HEK293 (cell line): ENCODE measurements around the gene BMAL1.

Source experiments
- CTCF ChIA-PET: fragments of 350-600 bp; formaldehyde crosslinking; extraction: SDS; loops from one replicate; lab custom pipeline; 2021; ENCODE audit warnings: antibody characterized with exemption; lab: Yijun Ruan, JAX
- POLR2A ChIA-PET: fragments of 300-600 bp; formaldehyde crosslinking; extraction: SDS; loops from one replicate; lab custom pipeline; 2020; ENCODE audit warnings: antibody characterized with exemption, inconsistent platforms; lab: Yijun Ruan, JAX
- H3K27ac ChIP-seq: fragments of 200-500 bp; sonication (Bioruptor generic); 2 replicates; pipeline ENCODE4 v1.5.1; 2014; ENCODE audit warnings: low read depth, low read length, control low read depth, inconsistent platforms; ENCODE audit errors: extremely low read depth
- H3K36me3 ChIP-seq, 2 experiments: fragments of 200-500 bp in 1 of 2; sonication (Bioruptor generic) in 1 of 2; 1 replicate in 1 of 2; 2 replicates in 1 of 2; pipeline ENCODE4 v1.5.1; 2014 to 2017; ENCODE audit warnings: inconsistent platforms in 2 of 2, low read length in 2 of 2; ENCODE audit not compliant: control insufficient read depth in 2 of 2, insufficient read depth in 1 of 2
- H3K4me1 ChIP-seq: fragments of 200-500 bp; sonication (Bioruptor generic); 2 replicates; pipeline ENCODE4 v1.5.1; 2014; ENCODE audit warnings: mild to moderate bottlenecking, low read length, inconsistent platforms; ENCODE audit not compliant: control insufficient read depth, insufficient read depth
- H3K4me3 ChIP-seq: 2 replicates; pipeline ENCODE4 v1.5.1; 2011; ENCODE audit warnings: low read depth, mild to moderate bottlenecking, control low read depth, low read length, moderate library complexity
- H3K9me3 ChIP-seq: fragments of 200-500 bp; sonication (Bioruptor generic); 2 replicates; pipeline ENCODE4 v1.5.1; 2014; ENCODE audit warnings: low read depth, low read length, inconsistent platforms; ENCODE audit not compliant: control insufficient read depth, insufficient read depth
- GLI4 ChIP-seq: fragments of 450-650 bp; formaldehyde crosslinking; IDR thresholded peaks from 2 replicates; pipeline ENCODE4 v1.5.1; 2016; ENCODE audit warnings: missing biosample characterization, missing genetic modification characterization
- GLIS1 ChIP-seq: fragments of 450-650 bp; formaldehyde crosslinking; IDR thresholded peaks from 2 replicates; pipeline ENCODE4 v1.5.1; 2016; ENCODE audit warnings: missing biosample characterization, missing genetic modification characterization
- HOXC10 ChIP-seq: sonication (generic); formaldehyde crosslinking; IDR thresholded peaks from 2 replicates; pipeline ENCODE4 v1.8.1; 2023; ENCODE audit warnings: mild to moderate bottlenecking, missing genetic modification reagents
- MEIS1 ChIP-seq: sonication (generic); formaldehyde crosslinking; IDR thresholded peaks from 2 replicates; pipeline ENCODE4 v1.8.1; 2022; ENCODE audit warnings: missing genetic modification reagents, mild to moderate bottlenecking, borderline replicate concordance
- SP7 ChIP-seq: fragments of 450-650 bp; formaldehyde crosslinking; IDR thresholded peaks from 2 replicates; pipeline ENCODE4 v1.5.1; 2016; ENCODE audit warnings: missing biosample characterization, missing genetic modification characterization
- TCF7L2 ChIP-seq: IDR thresholded peaks from 2 replicates; pipeline ENCODE4 v1.6.1; 2011; ENCODE audit warnings: low read depth, mild to moderate bottlenecking, inconsistent platforms, low read length, moderate library complexity, borderline replicate concordance
- ZBTB20 ChIP-seq: fragments of 450-650 bp; formaldehyde crosslinking; IDR thresholded peaks from 2 replicates; pipeline ENCODE4 v1.5.1; 2016; ENCODE audit warnings: missing biosample characterization, missing genetic modification characterization
- ZBTB7A ChIP-seq: fragments of 450-650 bp; formaldehyde crosslinking; IDR thresholded peaks from 2 replicates; pipeline ENCODE4 v1.5.1; 2016; ENCODE audit warnings: low read depth, missing biosample characterization, missing genetic modification characterization
- ZFP69B ChIP-seq: fragments of 450-650 bp; formaldehyde crosslinking; IDR thresholded peaks from 2 replicates; pipeline ENCODE4 v1.5.1; 2016; ENCODE audit warnings: missing biosample characterization, missing genetic modification characterization
- ZNF16 ChIP-seq: fragments of 450-650 bp; formaldehyde crosslinking; IDR thresholded peaks from 2 replicates; pipeline ENCODE4 v1.5.1; 2016; ENCODE audit warnings: low read depth, missing biosample characterization, missing genetic modification characterization
- ZNF169 ChIP-seq: fragments of 450-650 bp; formaldehyde crosslinking; IDR thresholded peaks from 2 replicates; pipeline ENCODE4 v1.5.1; 2016; ENCODE audit warnings: missing biosample characterization, missing genetic modification characterization
- ZNF266 ChIP-seq: fragments of 450-650 bp; formaldehyde crosslinking; IDR thresholded peaks from 2 replicates; pipeline ENCODE4 v1.5.1; 2016; ENCODE audit warnings: missing biosample characterization, missing genetic modification characterization, low read depth
- ZNF280D ChIP-seq: fragments of 450-650 bp; formaldehyde crosslinking; IDR thresholded peaks from 2 replicates; pipeline ENCODE4 v1.5.1; 2016; ENCODE audit warnings: missing biosample characterization, missing genetic modification characterization
- ZNF324 ChIP-seq: fragments of 450-650 bp; formaldehyde crosslinking; IDR thresholded peaks from 2 replicates; pipeline ENCODE4 v1.5.1; 2016; ENCODE audit warnings: missing biosample characterization, missing genetic modification characterization
- ZNF335 ChIP-seq: fragments of 450-650 bp; formaldehyde crosslinking; conservative IDR thresholded peaks from 2 replicates; pipeline ENCODE4 v1.5.1; 2016; ENCODE audit warnings: missing biosample characterization, missing genetic modification characterization
- ZNF488 ChIP-seq: fragments of 450-650 bp; formaldehyde crosslinking; IDR thresholded peaks from 2 replicates; pipeline ENCODE4 v1.5.1; 2016; ENCODE audit warnings: missing biosample characterization, missing genetic modification characterization
- ZNF501 ChIP-seq: fragments of 450-650 bp; formaldehyde crosslinking; IDR thresholded peaks from 2 replicates; pipeline ENCODE4 v1.5.1; 2016; ENCODE audit warnings: missing biosample characterization, missing genetic modification characterization
- ZNF510 ChIP-seq: fragments of 450-650 bp; formaldehyde crosslinking; IDR thresholded peaks from 2 replicates; pipeline ENCODE4 v1.5.1; 2018; ENCODE audit warnings: mild to moderate bottlenecking, missing genetic modification characterization, missing biosample characterization; ENCODE audit not compliant: insufficient replicate concordance
- ZNF529 ChIP-seq: fragments of 450-650 bp; formaldehyde crosslinking; IDR thresholded peaks from 2 replicates; pipeline ENCODE4 v1.5.1; 2017; ENCODE audit warnings: missing genetic modification characterization, missing biosample characterization; ENCODE audit not compliant: insufficient replicate concordance
- ZNF544 ChIP-seq: fragments of 450-650 bp; formaldehyde crosslinking; IDR thresholded peaks from 2 replicates; pipeline ENCODE4 v1.5.0; 2017; ENCODE audit warnings: missing biosample characterization, missing genetic modification characterization
- ZNF624 ChIP-seq: fragments of 450-650 bp; formaldehyde crosslinking; IDR thresholded peaks from 2 replicates; pipeline ENCODE4 v1.5.1; 2017; ENCODE audit warnings: missing biosample characterization, missing genetic modification characterization
- ZNF677 ChIP-seq: fragments of 450-650 bp; IDR thresholded peaks from 2 replicates; pipeline ENCODE4 v1.5.0; 2018; ENCODE audit warnings: missing biosample characterization, mild to moderate bottlenecking, missing genetic modification characterization, moderate library complexity
- ZNF792 ChIP-seq: fragments of 450-650 bp; formaldehyde crosslinking; IDR thresholded peaks from 2 replicates; pipeline ENCODE4 v1.5.1; 2016; ENCODE audit warnings: missing biosample characterization, missing genetic modification characterization
- ZNF830 ChIP-seq: fragments of 450-650 bp; IDR thresholded peaks from 2 replicates; pipeline ENCODE4 v1.5.0; 2018; ENCODE audit warnings: missing biosample characterization, missing genetic modification characterization, low read depth, mild to moderate bottlenecking, moderate library complexity
- ZNF843 ChIP-seq: fragments of 450-650 bp; formaldehyde crosslinking; IDR thresholded peaks from 2 replicates; pipeline ENCODE4 v1.5.1; 2016; ENCODE audit warnings: missing biosample characterization, missing genetic modification characterization
- ZSCAN23 ChIP-seq: fragments of 450-650 bp; formaldehyde crosslinking; IDR thresholded peaks from 2 replicates; pipeline ENCODE4 v1.5.1; 2016; ENCODE audit warnings: missing biosample characterization, missing genetic modification characterization
- TF ChIP-seq, protein P1 (sequence below): fragments of 450-650 bp; formaldehyde crosslinking; optimal IDR thresholded peaks from 2 replicates; pipeline ENCODE3; 2016; ENCODE audit warnings: missing biosample characterization, mild to moderate bottlenecking, missing genetic modification characterization
- TF ChIP-seq, protein P2 (sequence below): fragments of 450-650 bp; formaldehyde crosslinking; IDR thresholded peaks from 2 replicates; pipeline ENCODE4 v1.5.1; 2016; ENCODE audit warnings: missing biosample characterization, missing genetic modification characterization
- TF ChIP-seq, protein P3 (sequence below): fragments of 450-650 bp; formaldehyde crosslinking; IDR thresholded peaks from 2 replicates; pipeline ENCODE4 v1.5.1; 2017; ENCODE audit warnings: missing biosample characterization, missing genetic modification characterization
- TF ChIP-seq, protein P4 (sequence below): fragments of 450-650 bp; IDR thresholded peaks from 2 replicates; pipeline ENCODE4 v1.5.1; 2018; ENCODE audit warnings: missing biosample characterization, mild to moderate bottlenecking, missing genetic modification characterization

BMAL1 gene

DNA sequence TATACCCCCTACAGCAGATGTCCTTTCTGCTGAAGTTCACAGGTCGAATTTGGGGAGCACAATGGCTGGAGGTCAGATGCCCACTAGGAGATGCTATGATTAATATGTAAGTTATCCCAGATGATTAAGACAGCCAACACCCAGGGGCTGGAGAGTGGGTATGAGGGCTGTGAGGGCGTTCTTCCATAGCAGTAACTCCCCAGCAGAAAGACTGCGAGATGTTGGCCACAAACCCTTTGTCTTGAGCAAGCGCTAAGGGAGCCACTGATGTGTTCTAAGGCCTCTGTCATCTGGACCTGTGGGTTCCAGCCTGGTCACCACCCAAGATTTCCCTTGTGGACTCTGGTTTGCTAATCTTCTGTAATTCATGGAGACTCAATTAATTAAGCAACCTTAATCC lies 77.6 kb downstream of the BMAL1 start:
- ChIA-PET POLR2A (no interaction called here), CTCF (interaction anchor here (1.0 to 2.0 kb wide), 8 partner anchors 9 to 143 kb away, joined by 4 to 12 read pairs (median 6); no protein-coding TSS in a partner anchor)

GRCh38 chr11:13357232-13357631 lies 79.6 kb downstream of the BMAL1 start:
- no peak overlapping the region for H3K4me3 ChIP-seq
- H3K27ac ChIP-seq, result no peak overlapping the region
- POLR2A ChIA-PET, result no interaction called here
- CTCF ChIA-PET, result interaction anchor here (0.6 kb wide), 1 partner anchor 21 kb away, joined by 4 read pairs; no protein-coding TSS in a partner anchor
- H3K4me1 ChIP-seq, result no peaks in the 10 kb centered on the region
- no peaks in the 10 kb centered on the region for H3K9me3 ChIP-seq
- peaks cover 0 to 22% of the 10 kb centered on the region in 2 experiments; a peak in 1 of 3 replicates for H3K36me3 ChIP-seq
- no peak for TF ChIP-seq ZNF266
- TF ChIP-seq ZNF830 (tag by site-specific recombination), result no peak
- no peak for TF ChIP-seq ZNF529
- no peak for TF ChIP-seq ZNF624 (tag by site-specific recombination)
- TF ChIP-seq, protein P1, sequence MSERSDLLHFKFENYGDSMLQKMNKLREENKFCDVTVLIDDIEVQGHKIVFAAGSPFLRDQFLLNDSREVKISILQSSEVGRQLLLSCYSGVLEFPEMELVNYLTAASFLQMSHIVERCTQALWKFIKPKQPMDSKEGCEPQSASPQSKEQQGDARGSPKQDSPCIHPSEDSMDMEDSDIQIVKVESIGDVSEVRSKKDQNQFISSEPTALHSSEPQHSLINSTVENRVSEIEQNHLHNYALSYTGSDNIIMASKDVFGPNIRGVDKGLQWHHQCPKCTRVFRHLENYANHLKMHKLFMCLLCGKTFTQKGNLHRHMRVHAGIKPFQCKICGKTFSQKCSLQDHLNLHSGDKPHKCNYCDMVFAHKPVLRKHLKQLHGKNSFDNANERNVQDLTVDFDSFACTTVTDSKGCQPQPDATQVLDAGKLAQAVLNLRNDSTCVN, result no peak
- TF ChIP-seq GLI4, result no peak
- no peak for TF ChIP-seq ZNF169 (tag by site-specific recombination)
- no peak for TF ChIP-seq ZNF843
- TF ChIP-seq ZNF16 (tag by site-specific recombination), result no peak
- no peak for TF ChIP-seq HOXC10 (CRISPR knock-in tag)
- no peak for TF ChIP-seq ZBTB7A (tag by site-specific recombination)
- no peak for TF ChIP-seq ZNF488 (tag by site-specific recombination)
- TF ChIP-seq SP7 (tag by site-specific recombination), result no peak

More for the DNA sequence above, 77.6 kb downstream of the BMAL1 start:
- Histone ChIP-seq H3K4me3 (no peak overlapping the region), H3K9me3 (no peaks in the 10 kb centered on the region), H3K4me1 (no peaks in the 10 kb centered on the region), H3K36me3 (peaks cover 0 to 13% of the 10 kb centered on the region in 2 experiments; a peak in 1 of 3 replicates), H3K27ac (no peak overlapping the region)
- TF ChIP-seq ZSCAN23 (tag by site-specific recombination) (no peak), ZNF677 (tag by site-specific recombination) (no peak), ZNF324 (tag by site-specific recombination) (no peak), MEIS1 (CRISPR knock-in tag) (no peak), ZNF792 (tag by site-specific recombination) (no peak), ZNF266 (no peak), ZNF510 (tag by site-specific recombination) (no peak), TCF7L2 (no peak), GLIS1 (tag by site-specific recombination) (no peak), ZNF280D (tag by site-specific recombination) (no peak), ZNF335 (tag by site-specific recombination) (no peak), ZNF501 (tag by site-specific recombination) (no peak), ZNF544 (tag by site-specific recombination) (no peak), ZBTB20 (tag by site-specific recombination) (no peak), ZFP69B (no peak)
- TF ChIP-seq, protein P2, sequence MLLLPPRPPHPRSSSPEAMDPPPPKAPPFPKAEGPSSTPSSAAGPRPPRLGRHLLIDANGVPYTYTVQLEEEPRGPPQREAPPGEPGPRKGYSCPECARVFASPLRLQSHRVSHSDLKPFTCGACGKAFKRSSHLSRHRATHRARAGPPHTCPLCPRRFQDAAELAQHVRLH (tag by site-specific recombination), result no peak
- TF ChIP-seq, protein P3, sequence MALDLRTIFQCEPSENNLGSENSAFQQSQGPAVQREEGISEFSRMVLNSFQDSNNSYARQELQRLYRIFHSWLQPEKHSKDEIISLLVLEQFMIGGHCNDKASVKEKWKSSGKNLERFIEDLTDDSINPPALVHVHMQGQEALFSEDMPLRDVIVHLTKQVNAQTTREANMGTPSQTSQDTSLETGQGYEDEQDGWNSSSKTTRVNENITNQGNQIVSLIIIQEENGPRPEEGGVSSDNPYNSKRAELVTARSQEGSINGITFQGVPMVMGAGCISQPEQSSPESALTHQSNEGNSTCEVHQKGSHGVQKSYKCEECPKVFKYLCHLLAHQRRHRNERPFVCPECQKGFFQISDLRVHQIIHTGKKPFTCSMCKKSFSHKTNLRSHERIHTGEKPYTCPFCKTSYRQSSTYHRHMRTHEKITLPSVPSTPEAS (tag by site-specific recombination), result no peak
- TF ChIP-seq, protein P4, sequence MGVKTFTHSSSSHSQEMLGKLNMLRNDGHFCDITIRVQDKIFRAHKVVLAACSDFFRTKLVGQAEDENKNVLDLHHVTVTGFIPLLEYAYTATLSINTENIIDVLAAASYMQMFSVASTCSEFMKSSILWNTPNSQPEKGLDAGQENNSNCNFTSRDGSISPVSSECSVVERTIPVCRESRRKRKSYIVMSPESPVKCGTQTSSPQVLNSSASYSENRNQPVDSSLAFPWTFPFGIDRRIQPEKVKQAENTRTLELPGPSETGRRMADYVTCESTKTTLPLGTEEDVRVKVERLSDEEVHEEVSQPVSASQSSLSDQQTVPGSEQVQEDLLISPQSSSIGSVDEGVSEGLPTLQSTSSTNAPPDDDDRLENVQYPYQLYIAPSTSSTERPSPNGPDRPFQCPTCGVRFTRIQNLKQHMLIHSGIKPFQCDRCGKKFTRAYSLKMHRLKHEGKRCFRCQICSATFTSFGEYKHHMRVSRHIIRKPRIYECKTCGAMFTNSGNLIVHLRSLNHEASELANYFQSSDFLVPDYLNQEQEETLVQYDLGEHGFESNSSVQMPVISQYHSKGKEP (tag by site-specific recombination), result no peak
